Right atrium auricular region (tissue), 2 donors: ENCODE measurements around the gene SNX18. TPM values are rescaled to one million over a fixed set of nuclear protein-coding genes. Genes with fewer than 3 reads are reported as not detected.
A peak's percentile ranks its signal among the peaks of the same experiment; 100 is the strongest.

ENCODE experiments used
- DNase-seq: peaks from one replicate; pipeline ENCODE4 v3.0.0-alpha.2; 2019; ENCODE audit warnings: low spot score
- H3K27ac ChIP-seq, 2 donors: fragments of 200-600 bp; sonication (generic); 1 replicate in 1 of 2; 2 replicates in 1 of 2; pipeline ENCODE4 v1.5.1; 2016 to 2019
- H3K27me3 ChIP-seq, 2 donors: fragments of 200-600 bp; sonication (generic); one replicate each; pipeline versions ENCODE4 v1.5.1 to v1.6.0; 2017 to 2019
- H3K36me3 ChIP-seq: fragments of 200-600 bp; sonication (generic); one replicate; pipeline ENCODE4 v1.5.1; 2016
- H3K4me1 ChIP-seq, 2 donors: fragments of 200-600 bp; sonication (generic); one replicate each; pipeline versions ENCODE4 v1.5.1 to v1.6.0; 2017 to 2019
- H3K4me3 ChIP-seq, 2 donors: fragments of 200-600 bp; sonication (generic); 1 replicate in 1 of 2; 2 replicates in 1 of 2; pipeline ENCODE4 v1.5.1; 2017 to 2019; ENCODE audit warnings: mild to moderate bottlenecking in 1 of 2, moderate library complexity in 1 of 2
- H3K9me3 ChIP-seq, 2 donors: fragments of 200-600 bp; sonication (generic); one replicate each; pipeline ENCODE4 v1.5.1; 2019
- CTCF ChIP-seq, 2 donors: fragments of 200-600 bp; sonication (generic); IDR thresholded peaks; one replicate each; pipeline ENCODE4 v1.5.1; 2019; ENCODE audit warnings: antibody characterized with exemption in 2 of 2
- total RNA-seq, 2 donors: library from RNA; depleted of rRNA; stranded (reverse); fragments of >200 nt; gene quantifications; one replicate each; pipeline ENCODE4 v1.1.0, GENCODE V29; 2016

SNX18 gene
- total RNA-seq = 10 to 100 TPM; 15.8 to 22.2 TPM

GRCh38 chr5:54517512-54518145 lies at the start of gene SNX18:
TSS of gene SNX18 (plus strand) at chr5:54517759. CDS start at chr5:54517953, 194 bp downstream.
- Histone ChIP-seq H3K9me3 (no peaks in the 10 kb centered on the region), H3K36me3 (no peaks in the 10 kb centered on the region), H3K27ac (peak within 1 kb of the TSS; percentile 89 to 91), H3K4me3 (peak within 1 kb of the TSS; percentile 92 to 99), H3K4me1 (peaks cover 0 to 50% of the 10 kb centered on the region in 2 donors), H3K27me3 (no peaks in the 10 kb centered on the region)
- peak; percentile 92 for DNase-seq
- TF ChIP-seq CTCF (IDR thresholded peaks at IDR 0.05) = peak; percentile 95 to 99

GRCh38 chr5:54469622-54470021 lies 47.9 kb upstream of the SNX18 start:
- H3K9me3 ChIP-seq = no peaks in the 10 kb centered on the region
- H3K27ac ChIP-seq = peak overlapping the region; percentile 31 to 52
- H3K36me3 ChIP-seq = no peaks in the 10 kb centered on the region
- no peak for TF ChIP-seq CTCF (IDR thresholded peaks at IDR 0.05)
- peak overlapping the region in 1 of 2 donors; percentile 34 for H3K4me3 ChIP-seq
- no peak for DNase-seq
- H3K27me3 ChIP-seq = no peaks in the 10 kb centered on the region
- peaks cover 0 to 11% of the 10 kb centered on the region in 2 donors for H3K4me1 ChIP-seq

- H3K27ac ChIP-seq = peak overlapping the region in 1 of 2 donors; percentile 52
- peaks cover 0 to 11% of the 10 kb centered on the region in 2 donors for H3K4me1 ChIP-seq
- TF ChIP-seq CTCF (IDR thresholded peaks at IDR 0.05) = no peak
- no peaks in the 10 kb centered on the region for H3K9me3 ChIP-seq
- DNase-seq = no peak
- H3K36me3 ChIP-seq = no peaks in the 10 kb centered on the region
- no peaks in the 10 kb centered on the region for H3K27me3 ChIP-seq
- H3K4me3 ChIP-seq = peak overlapping the region in 1 of 2 donors; percentile 34
Measured at GRCh38 chr5:54470128-54470527, 47.4 kb upstream of the SNX18 start.

GRCh38 chr5:54470677-54471076 lies 46.9 kb upstream of the SNX18 start:
- H3K4me3 ChIP-seq = no peak overlapping the region
- no peaks in the 10 kb centered on the region for H3K27me3 ChIP-seq
- DNase-seq = no peak
- peaks cover 0 to 11% of the 10 kb centered on the region in 2 donors for H3K4me1 ChIP-seq
- no peak overlapping the region for H3K27ac ChIP-seq
- no peak for TF ChIP-seq CTCF (IDR thresholded peaks at IDR 0.05)
- H3K36me3 ChIP-seq = no peaks in the 10 kb centered on the region
- no peaks in the 10 kb centered on the region for H3K9me3 ChIP-seq

GRCh38 chr5:54471398-54471797 lies 46.2 kb upstream of the SNX18 start:
- Histone ChIP-seq H3K9me3 (no peaks in the 10 kb centered on the region), H3K4me3 (no peak overlapping the region), H3K27ac (no peak overlapping the region), H3K36me3 (no peaks in the 10 kb centered on the region), H3K4me1 (peaks cover 0 to 11% of the 10 kb centered on the region in 2 donors), H3K27me3 (no peaks in the 10 kb centered on the region)
- no peak for DNase-seq
- no peak for TF ChIP-seq CTCF (IDR thresholded peaks at IDR 0.05)

GRCh38 chr5:54476682-54477081 lies 40.9 kb upstream of the SNX18 start:
- Histone ChIP-seq H3K4me1 (no peaks in the 10 kb centered on the region), H3K9me3 (no peaks in the 10 kb centered on the region), H3K4me3 (no peak overlapping the region), H3K27ac (no peak overlapping the region), H3K27me3 (no peaks in the 10 kb centered on the region), H3K36me3 (no peaks in the 10 kb centered on the region)
- TF ChIP-seq CTCF (IDR thresholded peaks at IDR 0.05) = no peak
- no peak for DNase-seq
